ENCODE data around the gene CSF1.
A peak's percentile ranks its signal among the peaks of the same experiment; 100 is the strongest.
"Not testable (repeated sequence)": the region's sequence is repeated elsewhere in the genome, so short reads cannot be mapped to it uniquely, and the experiment has no call there.

CSF1 gene

GRCh38 chr1:109919303-109919702 lies 8.7 kb downstream of the CSF1 start:
- no peak for TF ChIP-seq CTCF (IDR thresholded peaks at IDR 0.05; ENCODE audit: poor library complexity, severe bottlenecking)
- no peak for ATAC-seq (ENCODE audit: low read depth)
- Histone ChIP-seq H3K27ac (ENCODE audit: poor library complexity, severe bottlenecking) (no peak overlapping the region), H3K27me3 (ENCODE audit: insufficient read depth, poor library complexity, severe bottlenecking) (no peaks in the 10 kb centered on the region), H3K4me3 (ENCODE audit: severe bottlenecking) (no peak overlapping the region), H3K4me1 (ENCODE audit: insufficient read depth, poor library complexity, severe bottlenecking) (no peaks in the 10 kb centered on the region), H3K36me3 (ENCODE audit: low read depth) (peaks cover 15% of the 10 kb centered on the region; the same call in 1 of the 2 replicates), H3K9me3 (ENCODE audit: severe bottlenecking) (no peaks in the 10 kb centered on the region)
- no peak for DNase-seq (ENCODE audit: low spot score)

- H3K36me3 ChIP-seq (ENCODE audit: low read depth) = peaks cover 15% of the 10 kb centered on the region; the same call in 1 of the 2 replicates
- not testable (repeated sequence) for H3K4me1 ChIP-seq (ENCODE audit: insufficient read depth, poor library complexity, severe bottlenecking); H3K27ac ChIP-seq (ENCODE audit: poor library complexity, severe bottlenecking); H3K27me3 ChIP-seq (ENCODE audit: insufficient read depth, poor library complexity, severe bottlenecking); DNase-seq (ENCODE audit: low spot score); H3K4me3 ChIP-seq (ENCODE audit: severe bottlenecking); H3K9me3 ChIP-seq (ENCODE audit: severe bottlenecking); ATAC-seq (ENCODE audit: low read depth)
Observed at GRCh38 chr1:109920391-109920790, 9.7 kb downstream of the CSF1 start.

- H3K36me3 ChIP-seq (ENCODE audit: low read depth) = peaks cover 15% of the 10 kb centered on the region
- ATAC-seq (ENCODE audit: low read depth) (no peak), DNase-seq (ENCODE audit: low spot score) (no peak)
Observed at GRCh38 chr1:109922326-109922725, 11.7 kb downstream of the CSF1 start.

GRCh38 chr1:109923131-109923945 lies 12.7 kb downstream of the CSF1 start:
- DNase-seq (ENCODE audit: low spot score) (no peak), ATAC-seq (ENCODE audit: low read depth) (no peak)
- Histone ChIP-seq H3K36me3 (ENCODE audit: low read depth) (peaks cover 6% of the 10 kb centered on the region), H3K27ac (ENCODE audit: poor library complexity, severe bottlenecking) (no peak overlapping the region), H3K4me3 (ENCODE audit: severe bottlenecking) (no peak overlapping the region), H3K4me1 (ENCODE audit: insufficient read depth, poor library complexity, severe bottlenecking) (peaks cover 12% of the 10 kb centered on the region), H3K27me3 (ENCODE audit: insufficient read depth, poor library complexity, severe bottlenecking) (no peaks in the 10 kb centered on the region), H3K9me3 (ENCODE audit: severe bottlenecking) (no peaks in the 10 kb centered on the region)
- peak; percentile 43 for TF ChIP-seq CTCF (IDR thresholded peaks at IDR 0.05; ENCODE audit: poor library complexity, severe bottlenecking)

More at GRCh38 chr1:109922326-109922725, 11.7 kb downstream of the CSF1 start:
- no peaks in the 10 kb centered on the region for H3K9me3 ChIP-seq (ENCODE audit: severe bottlenecking)
- peaks cover 2% of the 10 kb centered on the region for H3K4me1 ChIP-seq (ENCODE audit: insufficient read depth, poor library complexity, severe bottlenecking)
- no peak overlapping the region for H3K27ac ChIP-seq (ENCODE audit: poor library complexity, severe bottlenecking)
- TF ChIP-seq CTCF (IDR thresholded peaks at IDR 0.05; ENCODE audit: poor library complexity, severe bottlenecking) = no peak
- no peak overlapping the region for H3K4me3 ChIP-seq (ENCODE audit: severe bottlenecking)
- no peaks in the 10 kb centered on the region for H3K27me3 ChIP-seq (ENCODE audit: insufficient read depth, poor library complexity, severe bottlenecking)

- peaks cover 6% of the 10 kb centered on the region for H3K36me3 ChIP-seq (ENCODE audit: low read depth)
- peaks cover 18% of the 10 kb centered on the region for H3K4me1 ChIP-seq (ENCODE audit: insufficient read depth, poor library complexity, severe bottlenecking)
- TF ChIP-seq CTCF (IDR thresholded peaks at IDR 0.05; ENCODE audit: poor library complexity, severe bottlenecking) = no peak
- DNase-seq (ENCODE audit: low spot score) (no peak), ATAC-seq (ENCODE audit: low read depth) (no peak)
- no peak overlapping the region for H3K4me3 ChIP-seq (ENCODE audit: severe bottlenecking)
- H3K27ac ChIP-seq (ENCODE audit: poor library complexity, severe bottlenecking) = no peak overlapping the region
- H3K27me3 ChIP-seq (ENCODE audit: insufficient read depth, poor library complexity, severe bottlenecking) = no peaks in the 10 kb centered on the region
- H3K9me3 ChIP-seq (ENCODE audit: severe bottlenecking) = no peaks in the 10 kb centered on the region
Observed at GRCh38 chr1:109923946-109924275, 13.3 kb downstream of the CSF1 start.

Measured in RWPE2 (cell line).